Mucosa of descending colon (tissue), 3 donors: ENCODE results near the gene FBXO34. TPM values are rescaled to one million over a fixed set of nuclear protein-coding genes. Genes with fewer than 3 reads are reported as not detected.
A peak's percentile ranks its signal among the peaks of the same experiment; 100 is the strongest.

Source experiments
- ATAC-seq: fragments of 200-7000 bp; cut with Tn5 transposase; one replicate; pipeline ENCODE4 v1.9.1; 2020; ENCODE audit warnings: mild to moderate bottlenecking, moderate library complexity
- DNase-seq, 3 donors: peaks; one replicate each; pipeline ENCODE4 v3.0.0-alpha.2; 2020
- H3K36me3 ChIP-seq: fragments of 200-600 bp; one replicate; pipeline ENCODE4 v1.8.0; 2021; ENCODE audit warnings: low read depth, mild to moderate bottlenecking
- H3K4me1 ChIP-seq: fragments of 200-600 bp; one replicate; pipeline ENCODE4 v1.8.0; 2021; ENCODE audit warnings: low read depth, mild to moderate bottlenecking
- H3K4me3 ChIP-seq: fragments of 200-600 bp; one replicate; pipeline ENCODE4 v1.8.0; 2021; ENCODE audit warnings: mild to moderate bottlenecking
- H3K9me3 ChIP-seq: fragments of 200-600 bp; one replicate; pipeline ENCODE4 v1.8.0; 2021; ENCODE audit warnings: mild to moderate bottlenecking
- CTCF ChIP-seq: fragments of 200-600 bp; IDR thresholded peaks from one replicate; pipeline ENCODE4 v1.8.0; 2022; ENCODE audit warnings: antibody characterized with exemption, mild to moderate bottlenecking
- intact Hi-C, 2 donors: fragments of 100-400 bp; cut with DNase I in 1 of 2; cut with micrococcal nuclease in 1 of 2; formaldehyde crosslinking; loops; one replicate each; pipeline versions ENCODE4 v1.11.0 to v1.11.1; 2022; cut with DNase I, micrococcal nuclease
- total RNA-seq, 3 donors: library from RNA; stranded (reverse); fragmentation: NEBNext Ultra II Directional in 2 of 3; extraction: Animal tissue kit (Norgen Biotek cat#: 25700) in 2 of 3; gene quantifications; one replicate each; pipeline versions ENCODE4 v1.2.1 to v1.2.4, GENCODE V29; 2021 to 2023
- donor health status: DM: no; HTN: no; CAD: no; lungs with moderate emphysema.
- donor health status: DM: no; HTN: no; CAD: no.
- donor health status: DM: no; HTN: yes; CAD: no.

Gene FBXO34
- total RNA-seq, 3 donors from 2014 or later = 42.2 to 76.9 (median 59.1) TPM

DNA sequence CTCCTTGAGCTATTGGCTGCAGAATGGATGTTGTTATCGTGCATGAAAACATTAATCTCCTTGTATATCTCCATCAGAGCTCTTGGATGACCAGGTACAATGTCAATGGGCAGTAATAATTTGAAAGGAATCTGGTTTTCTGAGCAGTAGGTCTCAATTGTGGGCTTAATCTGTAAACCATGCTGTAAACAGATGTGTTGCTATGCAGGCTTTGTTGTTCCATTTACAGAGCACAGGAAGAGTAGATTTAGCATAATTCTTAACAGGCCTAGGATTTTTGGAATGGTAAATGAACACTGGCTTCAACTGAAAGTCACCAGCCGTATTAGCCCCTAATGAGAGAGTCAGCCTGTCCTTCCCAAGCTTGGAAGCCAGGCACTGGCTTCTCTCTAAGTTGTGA, 90.0 kb downstream of the FBXO34 start:
- Histone ChIP-seq H3K9me3 (no peaks in the 10 kb centered on the region), H3K4me3 (no peak overlapping the region), H3K36me3 (no peaks in the 10 kb centered on the region), H3K4me1 (peaks cover 4% of the 10 kb centered on the region)
- intact Hi-C loops = no loop called here
- ATAC-seq (no peak), DNase-seq (no peak)
- TF ChIP-seq CTCF = no peak

DNA sequence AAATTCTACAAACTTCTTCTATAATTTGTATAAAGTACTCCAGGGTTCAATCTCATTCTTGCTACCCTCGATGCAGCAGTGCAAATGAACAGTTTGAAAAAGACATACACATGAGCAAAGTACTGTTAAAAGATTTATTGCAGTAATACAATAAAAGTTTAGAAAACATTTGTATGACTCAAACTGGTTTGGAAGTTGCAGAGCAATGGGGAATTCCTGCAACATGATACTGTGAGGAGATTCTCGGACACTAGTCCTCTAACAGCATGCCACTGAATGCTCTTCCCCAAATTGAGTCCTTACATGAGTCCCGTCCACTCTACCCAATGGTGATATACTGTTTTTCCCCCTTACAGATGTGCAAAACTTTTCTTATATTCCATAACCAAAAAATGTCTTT, 95.0 kb downstream of the FBXO34 start:
- no peaks in the 10 kb centered on the region for H3K4me1 ChIP-seq
- intact Hi-C loops = no loop called here
- no peak overlapping the region for H3K4me3 ChIP-seq
- DNase-seq (no peak), ATAC-seq (peak; percentile 66)
- no peaks in the 10 kb centered on the region for H3K36me3 ChIP-seq
- no peak for TF ChIP-seq CTCF
- H3K9me3 ChIP-seq = no peaks in the 10 kb centered on the region

DNA sequence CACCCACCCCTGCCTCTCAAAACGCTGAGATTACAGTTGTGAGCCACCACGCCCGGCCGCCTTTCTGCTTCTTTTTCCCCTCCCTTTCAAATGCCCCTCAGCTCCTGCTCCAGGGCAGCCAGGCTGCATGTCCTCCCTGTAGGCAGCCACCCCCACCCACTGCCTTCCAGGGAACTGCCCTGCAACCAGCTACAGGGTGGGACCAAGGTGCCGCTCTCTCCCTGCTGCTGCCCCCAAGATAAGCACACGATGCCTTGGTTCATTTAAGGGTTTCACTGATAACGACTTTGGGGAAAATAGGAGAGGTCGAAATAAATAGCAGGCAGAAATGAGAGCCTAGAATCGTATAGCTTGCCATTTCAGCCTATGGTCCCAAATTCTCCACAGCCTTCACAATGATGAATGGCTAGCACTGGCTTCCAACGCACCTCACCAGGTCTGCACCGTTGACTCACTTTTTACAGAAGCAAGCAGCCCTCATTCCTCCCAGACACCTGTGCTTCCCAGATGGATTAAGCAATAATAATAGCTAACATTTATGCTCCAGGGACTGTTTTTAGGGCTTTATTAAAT, 99.7 kb downstream of the FBXO34 start:
- Histone ChIP-seq H3K4me1 (no peaks in the 10 kb centered on the region), H3K4me3 (no peak overlapping the region), H3K36me3 (no peaks in the 10 kb centered on the region), H3K9me3 (no peaks in the 10 kb centered on the region)
- intact Hi-C loops = no loop called here
- DNase-seq = no peak
- no peak for ATAC-seq
- no peak for TF ChIP-seq CTCF

DNA sequence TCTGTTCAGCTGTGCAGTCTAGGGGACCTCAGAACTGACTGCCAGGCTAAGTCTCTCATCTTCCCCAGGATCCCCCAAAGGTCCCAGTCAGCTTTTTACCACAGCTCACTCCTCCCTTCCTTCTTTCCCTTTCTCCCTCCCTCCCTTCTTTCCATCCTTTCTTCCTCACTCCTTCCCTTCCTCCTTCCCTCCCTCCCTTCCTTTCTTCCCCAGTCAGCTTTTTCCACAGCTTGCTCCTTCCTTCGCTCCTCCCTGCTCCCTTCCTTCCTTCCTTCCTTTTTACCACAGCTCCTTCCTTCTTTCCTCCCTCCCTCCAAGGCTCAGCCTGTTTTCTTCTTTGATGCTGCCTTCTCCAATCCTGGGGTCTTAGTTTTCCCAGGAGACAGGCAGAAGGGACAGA, 101.2 kb downstream of the FBXO34 start:
- intact Hi-C loops = no loop called here
- TF ChIP-seq CTCF = no peak

GRCh38 chr14:55372825-55373224, 101.6 kb downstream of the FBXO34 start:
- intact Hi-C loops = no loop called here
- DNase-seq = no peak
- Histone ChIP-seq H3K9me3 (no peaks in the 10 kb centered on the region), H3K36me3 (peaks cover 3% of the 10 kb centered on the region), H3K4me3 (no peak overlapping the region), H3K4me1 (no peaks in the 10 kb centered on the region)
- TF ChIP-seq CTCF = no peak
- no peak for ATAC-seq

More for the DNA sequence above, 101.2 kb downstream of the FBXO34 start:
- no peaks in the 10 kb centered on the region for H3K9me3 ChIP-seq
- peaks cover 3% of the 10 kb centered on the region for H3K36me3 ChIP-seq
- DNase-seq (no peak), ATAC-seq (no peak)
- no peak overlapping the region for H3K4me3 ChIP-seq
- no peaks in the 10 kb centered on the region for H3K4me1 ChIP-seq
